GM21737 (cell line): ENCODE measurements around the gene AP1B1.

Experiments used
- ATAC-seq: cut with Tn5 transposase; IDR thresholded peaks from one replicate; pipeline ENCODE4 v1.9.1; 2021; ENCODE audit warnings: mild to moderate bottlenecking, moderate library complexity; ENCODE audit not compliant: unreplicated experiment

Gene AP1B1

DNA sequence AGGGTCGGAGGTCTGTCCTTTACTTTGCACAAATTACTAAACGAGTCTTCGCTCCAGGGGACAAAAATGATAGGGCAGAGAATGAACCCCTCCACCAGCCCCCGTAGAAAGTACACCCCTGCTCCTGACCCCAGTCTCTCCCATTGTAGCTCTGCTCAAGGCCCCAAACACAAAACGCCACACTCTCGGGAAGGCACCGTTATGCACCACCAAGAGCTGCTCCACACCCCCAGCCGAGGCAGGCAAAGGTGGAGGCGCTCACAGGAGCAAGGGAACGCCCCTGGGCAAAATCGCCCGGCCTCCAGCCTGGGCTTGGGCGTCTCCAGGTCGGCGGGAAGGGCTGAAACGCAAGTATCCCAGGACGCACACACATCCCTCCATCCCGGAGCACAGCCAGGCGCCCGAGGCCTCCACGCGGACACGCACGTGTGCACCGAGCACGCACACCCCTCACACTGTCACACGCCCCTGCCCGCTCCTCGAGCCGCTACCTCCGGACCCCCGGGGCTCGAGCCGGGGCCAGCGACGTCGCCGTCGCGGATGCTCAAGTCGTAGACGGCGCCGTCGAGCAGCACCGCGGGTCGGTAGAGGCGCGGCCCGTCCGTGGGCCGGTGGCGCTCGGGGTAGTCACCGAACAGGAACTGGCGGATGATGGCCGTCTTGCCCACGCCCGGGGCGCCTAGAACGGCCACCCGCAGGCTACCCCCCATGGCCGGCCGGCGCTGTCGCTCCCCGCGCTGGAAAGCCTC, 73.7 kb downstream of the AP1B1 start:
- ATAC-seq = no peak

GRCh38 chr22:29313576-29314466, 74.5 kb downstream of the AP1B1 start:
- no peak for ATAC-seq

DNA sequence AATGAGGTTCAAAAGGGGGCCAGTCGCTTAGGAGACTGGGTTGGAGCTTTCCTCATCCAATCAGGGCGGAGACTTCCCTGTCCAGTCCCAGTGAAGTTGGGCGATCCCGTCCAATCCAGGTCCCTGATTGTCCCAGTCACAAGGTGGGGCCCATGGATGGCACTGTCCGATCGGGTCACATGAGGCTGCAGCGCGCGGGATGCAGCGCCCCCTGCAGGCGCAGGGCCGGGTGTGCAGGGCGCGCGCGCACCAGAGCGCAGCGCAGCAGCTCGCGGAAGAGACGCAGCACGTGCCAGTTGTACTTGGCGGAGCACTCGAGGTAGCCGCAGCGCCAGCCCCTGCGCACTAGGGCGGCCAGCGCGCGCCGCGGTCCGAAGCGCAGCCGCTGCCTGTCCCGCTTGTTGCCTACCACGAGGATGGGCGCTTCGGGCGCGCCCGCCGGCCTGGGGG, 75.2 kb downstream of the AP1B1 start:
- ATAC-seq = no peak

GRCh38 chr22:29312218-29313125, 75.9 kb downstream of the AP1B1 start:
- ATAC-seq = no peak

DNA sequence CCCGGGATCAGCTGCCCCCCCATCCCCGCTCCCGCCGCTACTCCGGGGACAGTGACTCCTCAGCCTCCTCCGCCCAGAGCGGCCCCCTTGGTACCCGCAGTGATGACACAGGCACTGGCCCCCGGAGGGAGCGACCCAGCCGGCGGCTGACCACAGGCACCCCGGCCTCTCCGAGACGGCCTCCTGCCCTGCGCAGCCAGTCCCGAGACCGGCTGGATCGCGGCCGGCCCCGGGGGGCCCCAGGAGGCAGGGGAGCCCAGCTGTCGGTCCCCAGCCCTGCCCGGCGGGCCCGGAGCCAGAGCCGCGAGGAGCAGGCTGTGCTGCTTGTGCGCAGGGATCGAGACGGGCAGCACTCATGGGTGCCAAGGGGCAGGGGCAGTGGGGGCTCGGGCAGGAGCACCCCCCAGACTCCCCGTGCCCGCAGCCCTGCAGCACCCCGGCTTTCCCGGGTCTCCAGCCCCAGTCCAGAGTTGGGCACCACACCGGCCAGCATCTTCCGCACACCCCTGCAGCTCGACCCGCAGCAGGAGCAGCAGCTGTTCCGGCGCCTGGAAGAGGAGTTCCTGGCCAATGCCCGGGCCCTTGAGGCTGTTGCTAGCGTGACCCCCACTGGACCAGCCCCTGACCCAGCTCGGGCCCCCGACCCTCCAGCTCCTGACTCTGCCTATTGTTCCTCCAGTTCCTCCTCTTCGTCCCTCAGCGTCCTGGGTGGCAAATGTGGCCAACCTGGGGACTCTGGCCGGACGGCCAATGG, 76.7 kb downstream of the AP1B1 start:
- ATAC-seq = no peak

DNA sequence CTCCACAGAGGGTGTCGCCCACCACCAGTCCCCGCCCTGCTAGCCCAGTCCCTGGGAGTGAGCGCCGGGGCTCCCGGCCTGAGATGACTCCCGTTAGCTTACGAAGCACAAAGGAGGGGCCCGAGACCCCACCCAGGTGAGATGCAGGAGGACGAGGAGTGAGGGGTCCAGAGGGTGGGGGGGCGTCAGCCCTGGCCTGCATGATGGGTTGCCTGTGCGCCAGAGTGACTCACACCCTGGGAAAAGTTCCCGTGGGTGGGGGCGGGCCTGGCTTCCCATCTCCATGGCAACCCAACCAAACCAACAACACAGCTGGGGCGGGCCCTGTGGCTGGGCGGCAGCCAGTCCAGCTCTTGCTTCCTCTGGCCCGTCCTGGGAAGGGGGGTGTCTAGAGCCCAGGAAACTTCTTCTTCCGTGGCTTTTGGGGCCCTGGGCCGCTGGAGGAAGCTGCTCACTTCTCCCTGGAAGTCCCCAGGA, 77.5 kb downstream of the AP1B1 start:
- ATAC-seq = no peak

GRCh38 chr22:29310065-29310862, 78.1 kb downstream of the AP1B1 start:
- ATAC-seq = no peak

GRCh38 chr22:29309332-29310064, 78.9 kb downstream of the AP1B1 start:
- ATAC-seq = no peak

GRCh38 chr22:29308791-29309262, 79.5 kb downstream of the AP1B1 start:
- ATAC-seq = no peak

GRCh38 chr22:29308148-29308790, 80.1 kb downstream of the AP1B1 start:
- ATAC-seq = no peak

- ATAC-seq = no peak
These were observed 80.7 kb downstream of the AP1B1 start for GRCh38 chr22:29307596-29308147.

- no peak for ATAC-seq
These were observed 81.4 kb downstream of the AP1B1 start for GRCh38 chr22:29306835-29307595.

- ATAC-seq = no peak
These were observed 82.1 kb downstream of the AP1B1 start, which contains the start of gene GAS2L1 for GRCh38 chr22:29306175-29306834. GAS2L1 (plus strand) TSS chr22:29306650; CDS start chr22:29308106, 1,456 bp downstream.

- no peak for ATAC-seq
These were observed 82.6 kb downstream of the AP1B1 start for GRCh38 chr22:29305836-29306174.

GRCh38 chr22:29302681-29303465, 85.5 kb downstream of the AP1B1 start:
- no peak for ATAC-seq

DNA sequence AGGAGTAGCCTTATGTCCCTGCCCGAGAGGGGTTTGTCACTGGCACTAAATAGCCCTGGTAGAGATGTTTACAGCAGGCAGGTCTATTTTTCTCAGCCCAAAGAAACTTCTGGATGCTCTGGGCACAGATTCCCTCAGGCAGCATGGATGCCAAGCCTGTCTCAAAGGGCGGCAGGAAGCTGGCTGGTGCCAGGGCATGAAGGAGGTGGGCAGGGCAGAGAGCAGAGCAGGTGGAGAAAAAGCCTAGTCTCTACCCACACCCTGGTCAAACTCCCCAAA, 86.0 kb downstream of the AP1B1 start:
- ATAC-seq = no peak
